ENCODE data around the gene EFCC1.
A peak's percentile ranks its signal among the peaks of the same experiment; 100 is the strongest.

Gene EFCC1

DNA sequence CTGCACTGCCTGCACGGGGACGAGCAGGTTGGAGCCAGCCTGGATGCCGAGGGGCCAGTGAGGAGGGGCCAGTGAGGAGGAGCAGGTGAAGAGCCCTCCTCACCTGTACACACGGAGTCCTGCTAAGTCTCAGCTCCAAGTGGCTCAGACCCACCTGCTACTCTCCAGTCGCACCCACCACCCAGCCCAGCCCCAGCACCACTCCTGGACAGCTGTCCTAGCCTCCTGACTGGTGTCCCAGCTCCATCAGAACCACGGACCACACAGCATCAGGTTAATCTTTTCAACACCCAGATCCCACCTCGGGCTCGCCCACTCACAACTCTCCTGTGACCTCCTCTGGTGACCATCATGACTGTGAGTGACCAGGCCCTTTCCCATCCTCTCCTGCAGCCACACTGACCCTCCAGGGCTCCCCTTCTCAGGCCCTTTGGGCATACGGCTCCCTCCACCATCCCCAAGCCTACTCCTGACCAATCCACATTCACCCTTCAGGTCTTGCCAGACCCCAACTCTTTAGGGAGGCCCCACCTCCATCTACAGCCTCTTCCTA is 13.8 kb downstream of the EFCC1 start:
- no peak for DNase-seq (ENCODE audit: low spot score)

DNA sequence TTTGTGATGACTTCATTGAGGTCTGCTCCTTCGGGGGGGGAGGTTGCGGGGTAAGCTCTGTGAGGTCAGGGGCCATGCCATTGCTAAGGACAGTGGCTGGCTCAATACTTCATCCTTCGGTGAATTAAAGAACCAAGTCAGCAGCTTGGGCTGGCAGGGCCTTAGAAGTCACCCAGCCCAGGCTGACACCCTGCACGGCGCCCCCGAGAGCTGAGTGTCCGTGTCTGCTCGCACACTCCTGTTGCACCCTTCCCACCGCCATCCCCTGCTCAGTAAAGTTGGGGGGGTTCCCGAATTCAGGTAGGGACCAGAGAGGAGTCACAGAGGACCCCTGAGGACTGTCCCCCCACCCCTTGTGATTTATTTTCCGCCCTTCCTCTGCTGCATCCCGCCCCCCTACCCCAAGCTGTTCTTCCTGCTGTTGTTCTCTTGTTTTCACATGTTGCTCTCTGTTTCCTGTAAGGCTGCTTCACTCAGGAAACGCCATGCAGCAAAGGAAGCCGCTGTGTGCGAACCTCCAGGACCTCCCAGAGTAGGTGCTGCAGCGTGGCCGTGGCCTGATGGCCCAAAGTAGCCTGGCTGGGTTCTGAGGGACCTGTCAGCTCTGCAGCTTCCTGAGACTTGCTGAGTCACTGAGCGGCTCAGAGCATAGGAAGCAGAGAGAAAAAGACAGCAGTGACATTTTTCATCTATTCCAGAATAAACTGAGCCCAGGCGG is 14.4 kb downstream of the EFCC1 start:
- DNase-seq (ENCODE audit: low spot score) = peak; percentile 18

- peak; percentile 29 for DNase-seq (ENCODE audit: low spot score)
These were observed 15.2 kb downstream of the EFCC1 start for GRCh38 chr3:129016356-129016719.

- DNase-seq (ENCODE audit: low spot score) = no peak
These were observed 15.8 kb downstream of the EFCC1 start for GRCh38 chr3:129016720-129017483.

DNA sequence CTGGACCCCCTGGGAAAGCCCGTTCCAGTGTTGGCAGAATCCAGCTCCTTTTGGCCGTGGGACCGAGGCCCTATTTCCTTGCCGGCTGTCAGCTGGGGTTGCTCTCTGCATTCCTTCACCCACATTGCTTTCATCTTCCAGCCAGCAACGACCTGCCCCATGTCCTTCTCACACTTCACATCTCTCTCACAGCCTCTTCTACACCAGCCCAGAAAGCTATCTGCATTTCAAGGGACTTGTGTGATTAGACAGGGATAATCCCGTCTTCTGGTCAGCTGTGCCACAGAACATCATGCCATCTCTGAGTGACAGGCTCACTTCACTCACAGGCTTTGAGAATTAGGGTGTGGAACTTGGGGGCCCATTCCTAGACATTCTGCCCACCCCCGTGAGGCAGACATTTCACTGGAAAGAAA is 16.4 kb downstream of the EFCC1 start:
- DNase-seq (ENCODE audit: low spot score) = no peak

DNA sequence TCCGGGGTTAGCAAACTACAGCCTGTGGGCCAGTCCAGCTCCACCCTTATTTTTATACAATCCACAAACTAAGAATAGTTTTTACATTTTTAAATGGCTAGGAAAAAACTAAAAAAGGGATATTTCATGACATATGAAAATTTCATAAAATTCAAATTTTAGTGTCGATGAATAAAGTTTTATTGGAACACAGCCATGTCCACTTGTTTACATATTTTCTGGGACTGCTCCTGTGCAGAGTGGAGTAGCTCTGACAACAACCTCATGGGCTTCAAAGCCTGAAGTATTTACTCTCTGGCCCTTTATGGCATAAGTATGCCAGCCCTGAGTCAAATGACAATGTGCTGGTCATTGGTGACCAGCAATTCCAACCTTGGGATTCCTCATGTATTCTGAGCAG is 17.2 kb downstream of the EFCC1 start:
- DNase-seq (ENCODE audit: low spot score) = no peak

DNA sequence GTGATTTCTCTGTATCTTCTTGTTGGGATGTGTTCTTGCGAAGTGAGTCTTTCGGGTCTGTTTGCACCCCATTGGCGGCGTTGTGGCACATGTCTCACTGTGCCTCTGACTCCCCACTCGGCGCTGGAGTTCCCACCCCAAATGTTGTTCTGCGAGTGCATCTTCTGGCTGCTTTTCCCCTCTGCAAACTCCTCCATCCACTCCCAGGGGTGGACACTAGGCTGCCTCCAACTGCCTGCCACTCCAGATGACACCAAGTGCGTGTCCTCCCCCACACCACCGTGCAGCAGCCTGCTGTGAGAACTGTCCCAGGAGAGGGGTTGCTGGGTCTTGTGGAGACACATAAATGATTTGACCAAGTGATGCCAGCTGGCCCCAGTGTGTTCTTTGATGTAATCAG is 17.6 kb downstream of the EFCC1 start:
- no peak for DNase-seq (ENCODE audit: low spot score)

- DNase-seq (ENCODE audit: low spot score) = no peak
These were observed 18.2 kb downstream of the EFCC1 start for GRCh38 chr3:129019266-129019665.

DNA sequence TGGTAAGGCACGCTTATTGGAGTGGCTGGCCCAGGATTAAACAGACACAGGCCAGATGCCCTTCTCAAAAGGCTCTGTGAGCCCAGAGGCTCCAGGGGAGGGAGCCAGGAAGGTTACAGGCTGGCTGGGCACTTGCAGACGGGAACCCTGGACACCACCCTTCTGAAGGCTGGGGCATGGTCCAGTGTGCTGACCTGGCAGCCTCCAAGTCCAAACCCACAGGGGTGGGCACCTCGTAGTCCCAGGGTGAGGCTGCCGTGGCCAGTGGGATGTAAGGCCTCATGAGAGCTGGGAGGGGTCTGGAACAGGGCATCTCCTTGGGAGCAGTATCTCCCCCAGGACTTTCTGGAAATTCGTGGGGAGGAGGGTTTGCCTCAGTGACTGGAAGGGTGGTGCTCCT is 19.6 kb downstream of the EFCC1 start:
- DNase-seq (ENCODE audit: low spot score) = no peak

DNA sequence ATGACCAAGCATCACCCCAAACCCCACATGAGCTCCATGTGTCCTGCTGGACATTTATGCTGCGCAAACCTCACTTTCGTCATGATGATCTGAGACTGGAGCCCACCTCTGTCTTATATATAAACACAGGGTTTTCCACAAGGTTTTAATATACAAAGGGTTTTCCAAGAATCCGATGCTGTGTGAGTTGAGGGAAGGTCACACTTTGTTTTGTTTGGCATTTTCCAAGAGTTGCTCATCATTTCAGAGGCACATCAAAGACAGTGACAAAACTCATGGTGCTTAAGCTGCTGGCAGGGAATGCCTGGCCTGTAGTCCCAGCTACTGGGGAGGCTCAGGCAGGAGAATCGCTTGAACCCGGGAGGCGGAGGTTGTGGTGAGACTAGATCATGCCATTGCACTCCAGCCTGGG is 20.0 kb downstream of the EFCC1 start:
- no peak for DNase-seq (ENCODE audit: low spot score)

GRCh38 chr3:129022114-129023007 is 21.3 kb downstream of the EFCC1 start:
- DNase-seq (ENCODE audit: low spot score) = no peak

DNA sequence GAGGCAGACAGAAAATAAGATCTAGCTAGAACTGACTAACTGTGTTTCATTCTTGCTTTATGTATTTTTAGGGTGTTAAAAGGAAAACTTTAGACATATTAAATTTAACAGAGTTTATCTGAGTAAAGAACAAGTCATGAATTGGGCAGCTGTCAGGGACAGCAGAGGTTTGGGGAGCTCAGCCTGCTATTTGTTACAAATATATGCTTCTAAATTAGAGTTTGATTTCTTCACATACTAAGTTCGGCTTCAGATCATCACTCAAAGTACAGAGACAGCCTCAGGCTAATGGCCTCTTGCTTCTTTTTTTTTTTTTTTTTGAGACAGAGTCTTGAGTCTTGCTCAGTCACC is 21.9 kb downstream of the EFCC1 start:
- no peak for DNase-seq (ENCODE audit: low spot score)

DNA sequence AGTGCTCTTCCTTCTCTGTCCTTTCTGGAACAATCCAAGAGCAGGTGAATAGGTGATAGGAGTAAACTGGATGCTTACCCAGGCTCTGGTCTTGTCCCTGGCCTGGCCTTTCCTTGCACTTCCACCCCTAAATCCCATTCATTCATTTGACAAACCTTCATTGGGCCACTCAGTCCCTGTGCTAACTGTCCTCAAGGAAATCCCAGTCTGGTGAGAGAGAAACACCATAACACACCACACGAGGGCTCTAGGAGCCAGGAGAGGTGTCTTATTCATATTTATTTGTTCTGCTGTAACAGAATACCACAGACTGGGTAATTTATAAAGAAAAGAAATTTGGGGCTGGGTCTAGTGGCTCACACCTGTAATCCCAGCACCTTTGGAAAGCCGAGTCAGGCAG is 22.8 kb downstream of the EFCC1 start:
- DNase-seq (ENCODE audit: low spot score) = no peak

DNA sequence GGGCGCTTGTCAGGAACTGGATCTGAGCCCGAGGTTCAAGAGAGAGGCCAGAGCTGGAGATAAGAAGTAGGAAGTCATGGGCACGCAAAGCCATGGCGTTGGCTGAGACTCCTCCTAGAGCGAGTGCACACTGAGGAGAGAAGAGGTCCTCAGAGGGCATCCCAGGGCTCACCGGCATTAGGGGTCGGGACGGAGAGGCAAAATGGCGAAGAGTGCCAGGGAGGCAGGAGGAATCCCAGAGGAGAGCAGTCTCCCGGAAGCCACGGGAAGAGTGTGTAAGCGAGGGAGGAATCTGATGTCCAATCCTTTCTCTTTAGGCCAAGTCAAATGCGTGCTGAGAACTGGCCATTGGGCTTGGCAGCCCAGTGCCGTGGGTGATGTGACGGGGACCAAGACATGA is 24.0 kb downstream of the EFCC1 start:
- DNase-seq (ENCODE audit: low spot score) = no peak

GRCh38 chr3:129025691-129026435 is 24.8 kb downstream of the EFCC1 start:
- no peak for DNase-seq (ENCODE audit: low spot score)

DNA sequence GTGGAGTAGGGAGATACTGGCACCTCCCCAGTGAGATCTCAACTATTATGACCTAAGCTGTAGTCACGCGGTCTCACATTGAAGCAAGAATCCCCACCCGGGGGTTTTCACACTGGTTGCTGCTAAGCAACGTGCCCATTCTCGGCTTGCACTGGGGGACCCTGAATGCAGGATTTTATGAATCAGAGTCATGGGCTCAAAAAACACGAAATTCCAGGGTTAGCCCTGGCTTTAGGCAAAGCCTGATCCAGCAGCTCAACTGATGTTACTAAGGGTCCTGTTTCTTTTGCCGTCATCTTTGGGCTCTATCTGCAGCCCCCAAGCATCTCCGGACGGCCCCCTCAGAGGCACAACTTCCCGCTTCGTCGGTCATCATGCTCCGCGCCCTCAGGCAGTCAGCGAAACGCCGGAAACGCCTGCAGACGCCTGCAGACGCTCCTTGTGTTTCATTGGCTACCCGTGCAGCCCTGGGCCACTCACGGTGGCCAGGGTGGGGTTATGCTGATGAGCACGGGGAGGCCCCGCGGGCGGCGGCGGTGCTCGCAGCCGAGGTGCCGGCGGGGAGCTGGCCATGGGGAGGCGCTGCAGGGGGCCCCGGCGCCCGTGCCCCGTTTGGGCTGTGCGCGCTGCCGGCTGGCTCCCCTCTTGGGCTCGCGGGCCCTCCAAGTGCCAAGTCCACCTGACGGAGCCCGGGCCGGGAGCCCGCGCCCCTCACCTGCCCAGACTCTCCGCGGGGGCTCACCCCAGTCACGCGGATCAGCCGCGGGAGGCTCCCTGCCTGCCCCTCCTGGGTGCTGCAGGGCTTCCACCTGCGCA is 25.8 kb downstream of the EFCC1 start:
- DNase-seq (ENCODE audit: low spot score) = peak; percentile 89

- no peak for DNase-seq (ENCODE audit: low spot score)
These were observed 26.4 kb downstream of the EFCC1 start for GRCh38 chr3:129027544-129027880.

DNA sequence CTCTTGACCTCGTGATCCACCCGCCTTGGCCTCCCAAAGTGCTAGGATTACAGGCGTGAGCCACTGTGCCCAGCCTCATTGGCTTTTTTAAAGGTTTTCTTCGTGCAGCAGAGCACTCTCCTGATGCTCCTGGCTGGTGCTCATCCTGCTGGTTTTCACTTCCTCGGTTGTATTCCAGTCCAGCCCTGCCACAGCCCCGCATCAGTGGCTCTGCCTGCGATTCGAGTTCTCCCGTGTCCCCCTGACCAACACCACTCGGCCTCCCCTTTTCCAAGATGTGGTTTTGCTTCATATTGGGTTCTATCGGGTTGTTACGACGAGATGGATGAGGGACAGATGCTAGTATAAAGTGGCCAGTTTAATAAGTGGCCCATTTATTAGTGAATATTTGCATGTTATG is 27.8 kb downstream of the EFCC1 start:
- no peak for DNase-seq (ENCODE audit: low spot score)

GRCh38 chr3:129030611-129031010 is 29.5 kb downstream of the EFCC1 start:
- no peak for DNase-seq (ENCODE audit: low spot score)

DNA sequence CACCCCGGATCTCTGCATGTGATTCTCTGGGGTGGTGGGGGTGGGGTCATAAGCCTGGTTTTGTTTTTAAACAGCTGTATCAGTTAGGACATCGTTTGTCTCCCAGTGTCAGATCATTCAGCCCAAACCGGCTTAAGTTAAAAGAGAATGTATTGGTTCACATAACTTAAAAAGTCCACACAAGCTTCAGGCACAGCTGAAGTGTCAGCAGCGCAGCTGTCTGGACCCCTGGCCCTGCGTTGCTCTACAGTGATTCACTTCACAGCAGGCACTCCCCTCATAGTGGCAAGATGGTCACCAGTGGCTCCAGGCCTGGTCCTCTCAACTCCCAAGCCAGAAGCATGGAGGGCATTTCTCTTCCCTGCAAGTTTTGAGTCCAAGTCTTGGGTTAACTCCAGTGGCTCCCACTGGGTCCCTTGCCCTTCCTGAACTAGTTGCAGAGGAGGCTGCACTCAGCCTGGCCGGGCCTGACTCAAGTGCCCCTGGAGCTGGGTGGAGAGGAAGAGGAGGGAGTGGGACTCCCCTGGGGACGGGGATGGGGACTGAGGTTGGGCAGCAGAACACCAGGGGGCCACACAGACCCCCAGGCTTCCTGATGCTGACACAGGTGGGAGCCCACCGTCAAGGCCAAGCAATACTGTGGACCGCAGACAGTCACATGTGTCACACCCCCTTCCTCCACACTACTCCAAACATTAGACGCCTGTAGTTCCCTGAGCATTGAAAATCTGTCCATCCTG is 30.5 kb downstream of the EFCC1 start:
- no peak for DNase-seq (ENCODE audit: low spot score)
